Natural killer cell (primary cell): ENCODE measurements around the gene CREB5. TPM values are rescaled to one million over a fixed set of nuclear protein-coding genes. Genes with fewer than 3 reads are reported as not detected.

Source experiments
- ATAC-seq, 3 donors: fragments of 150-1000 bp in 2 of 3; fragments of 200-7000 bp in 1 of 3; cut with Tn5 transposase; 1 replicate in 1 of 3; 2 replicates in 2 of 3; pipeline ENCODE4 v1.10.0; 2021; ENCODE audit warnings: mild to moderate bottlenecking in 2 of 3, moderate library complexity in 2 of 3
- DNase-seq, 2 donors: peaks; one replicate each; pipeline versions ENCODE4 v3.0.0 to v3.0.0-alpha.2; 2013 to 2021; ENCODE audit warnings: mixed read lengths in 1 of 2
- H3K27ac ChIP-seq: one replicate; pipeline ENCODE4 v1.5.1; 2013; ENCODE audit warnings: mild to moderate bottlenecking, low read length
- H3K27me3 ChIP-seq: one replicate; pipeline ENCODE4 v1.6.1; 2013; ENCODE audit warnings: low read length; ENCODE audit not compliant: control insufficient read depth, insufficient read depth
- H3K36me3 ChIP-seq: one replicate; pipeline ENCODE4 v1.6.1; 2013; ENCODE audit warnings: low read length; ENCODE audit not compliant: control insufficient read depth, insufficient read depth
- H3K4me1 ChIP-seq: one replicate; pipeline ENCODE4 v1.6.1; 2013; ENCODE audit warnings: low read length; ENCODE audit not compliant: control insufficient read depth, insufficient read depth
- H3K4me3 ChIP-seq: one replicate; pipeline ENCODE4 v1.5.1; 2013; ENCODE audit warnings: low read length
- H3K9me3 ChIP-seq: one replicate; pipeline ENCODE4 v1.6.1; 2013; ENCODE audit warnings: low read length; ENCODE audit not compliant: control insufficient read depth, insufficient read depth
- H3K27ac Mint-ChIP-seq, 2 donors: one replicate each; pipeline ENCODE4 v1.8.0; 2022; ENCODE audit warnings: mild to moderate bottlenecking in 2 of 2, mixed read lengths in 2 of 2, moderate library complexity in 1 of 2
- H3K27me3 Mint-ChIP-seq, 2 donors: one replicate each; pipeline ENCODE4 v1.8.0; 2022; ENCODE audit warnings: low read depth in 2 of 2, mixed read lengths in 2 of 2
- H3K36me3 Mint-ChIP-seq: one replicate; pipeline ENCODE4 v1.8.0; 2022; ENCODE audit warnings: mixed read lengths
- H3K4me1 Mint-ChIP-seq, 2 donors: one replicate each; pipeline ENCODE4 v1.8.0; 2022; ENCODE audit warnings: mixed read lengths in 2 of 2
- H3K4me3 Mint-ChIP-seq: one replicate; pipeline ENCODE4 v1.8.0; 2022; ENCODE audit warnings: mild to moderate bottlenecking, moderate library complexity, mixed read lengths
- H3K9me3 Mint-ChIP-seq, 2 donors: one replicate each; pipeline ENCODE4 v1.8.0; 2022; ENCODE audit warnings: mixed read lengths in 2 of 2
- CTCF ChIP-seq: fragments of 200-600 bp; IDR thresholded peaks from one replicate; pipeline ENCODE4 v1.8.0; 2022; ENCODE audit warnings: antibody characterized with exemption
- WGBS: methylation state at CpG from one replicate; pipeline ENCODE4 v1.1.7; 2013; ENCODE audit warnings: missing lambda C conversion rate; ENCODE audit not compliant: insufficient coverage; 5-methylcytosine and 5-hydroxymethylcytosine counted together
- intact Hi-C: fragments of 100-400 bp; cut with micrococcal nuclease; formaldehyde crosslinking; loops from one replicate; pipeline ENCODE4 v1.14.2; 2022
- total RNA-seq, 4 donors: library from RNA; stranded (reverse); fragments of 120-200 nt in 1 of 4; gene quantifications; one replicate each; pipeline versions ENCODE4 v1.2.3 to v1.2.4, GENCODE V29; 2013 to 2022

The CREB5 gene
- total RNA-seq, 3 donors from 2014 or later (not counting 1 experiment from before 2014, with no cell fraction given) = 0.52 to 7.0 (median 0.89) TPM

DNA sequence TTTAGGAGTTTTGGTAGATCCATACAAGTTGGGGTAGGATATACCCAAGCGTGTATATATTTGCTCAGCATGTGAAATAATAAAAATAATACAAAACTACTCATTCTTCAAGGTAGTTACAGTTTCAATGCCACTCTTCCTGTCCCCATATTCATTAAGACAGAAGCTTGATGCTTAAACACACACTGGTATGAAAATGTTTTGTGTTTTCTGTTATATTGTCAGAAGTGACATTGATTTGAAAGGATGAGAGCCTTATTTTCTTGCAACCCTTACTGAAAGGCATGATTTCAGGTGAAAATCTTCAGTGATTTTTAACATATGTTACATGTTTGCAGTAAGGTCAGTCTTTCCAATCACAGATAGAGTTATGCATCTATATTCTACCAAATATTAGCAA is 312.2 kb downstream of the CREB5 start:
- H3K36me3 ChIP-seq = no peaks in the 10 kb centered on the region
- no peaks in the 10 kb centered on the region for H3K9me3 ChIP-seq
- no peak overlapping the region for H3K4me3 Mint-ChIP-seq
- H3K27ac ChIP-seq = no peak overlapping the region
- no peak overlapping the region for H3K4me3 ChIP-seq
- DNase-seq (no peak), ATAC-seq (no peak)
- no peaks in the 10 kb centered on the region for H3K36me3 Mint-ChIP-seq
- H3K4me1 Mint-ChIP-seq = no peaks in the 10 kb centered on the region
- no peaks in the 10 kb centered on the region for H3K4me1 ChIP-seq
- peaks cover 0 to 8% of the 10 kb centered on the region in 2 donors for H3K27me3 Mint-ChIP-seq
- intact Hi-C loops = no loop called here
- no CpG with 5 or more reads among the region's 1 CpG for WGBS
- H3K27me3 ChIP-seq = no peaks in the 10 kb centered on the region
- no peak for TF ChIP-seq CTCF
- H3K9me3 Mint-ChIP-seq = no peaks in the 10 kb centered on the region
- H3K27ac Mint-ChIP-seq = no peak overlapping the region

DNA sequence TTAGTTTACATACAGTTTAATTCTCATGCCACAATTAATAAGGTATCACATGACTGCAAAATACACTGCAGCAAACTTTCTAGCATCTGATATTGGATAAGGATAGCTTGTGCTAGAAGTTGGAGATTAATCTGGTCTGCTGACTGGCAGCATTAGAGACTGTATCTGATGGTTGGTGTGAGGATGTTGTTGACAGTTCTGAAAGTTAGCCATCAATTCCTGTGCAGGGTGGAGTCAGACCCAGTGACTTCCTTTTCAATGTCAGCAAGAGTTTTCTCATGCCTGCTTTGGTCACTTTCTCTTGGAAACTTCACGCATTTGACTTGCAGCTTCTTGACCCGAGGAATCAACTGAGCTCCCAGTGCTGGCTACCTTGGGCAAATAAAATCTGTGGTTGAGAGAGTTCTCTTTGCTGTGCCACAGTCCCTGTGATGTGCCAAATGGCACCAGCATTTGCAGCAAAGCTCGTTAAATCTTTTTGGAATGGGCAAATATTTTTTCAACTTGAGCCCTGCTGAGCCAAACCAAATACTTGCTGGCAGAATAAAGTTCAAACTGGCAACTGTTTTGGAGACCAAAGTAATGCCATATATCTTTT is 312.8 kb downstream of the CREB5 start:
- Histone ChIP-seq H3K4me1 (no peaks in the 10 kb centered on the region), H3K9me3 (no peaks in the 10 kb centered on the region), H3K36me3 (no peaks in the 10 kb centered on the region), H3K27me3 (no peaks in the 10 kb centered on the region), H3K27ac (no peak overlapping the region), H3K4me3 (no peak overlapping the region)
- WGBS = 57% methylated on average over 3 of the region's 3 CpGs
- Mint-ChIP-seq H3K9me3 (no peaks in the 10 kb centered on the region), H3K4me3 (no peak overlapping the region), H3K27ac (no peak overlapping the region), H3K36me3 (no peaks in the 10 kb centered on the region), H3K4me1 (no peaks in the 10 kb centered on the region), H3K27me3 (peaks cover 0 to 8% of the 10 kb centered on the region in 2 donors)
- no peak for TF ChIP-seq CTCF
- intact Hi-C loops = no loop called here
- ATAC-seq (no peak), DNase-seq (no peak)

DNA sequence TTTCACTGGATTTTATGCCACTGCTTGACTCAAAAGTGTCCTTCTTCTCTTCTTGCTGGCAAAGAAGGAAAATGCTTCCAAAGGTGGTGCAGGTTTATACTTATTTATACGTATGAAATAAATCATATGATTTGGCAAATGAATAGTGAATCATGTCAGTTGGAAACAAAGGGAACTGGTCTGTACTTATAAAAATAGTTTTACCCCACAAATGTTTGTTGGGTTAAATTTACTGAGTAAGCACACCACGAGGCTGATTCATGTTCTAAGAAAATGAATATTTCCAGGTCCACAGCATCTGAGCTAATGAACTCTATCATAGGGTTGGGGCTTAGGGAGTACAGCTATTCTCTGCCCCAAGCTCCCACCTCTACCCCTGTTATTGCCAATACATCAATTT is 313.6 kb downstream of the CREB5 start:
- H3K4me1 ChIP-seq = no peaks in the 10 kb centered on the region
- no peaks in the 10 kb centered on the region for H3K36me3 Mint-ChIP-seq
- DNase-seq (no peak), ATAC-seq (no peak)
- H3K27me3 Mint-ChIP-seq = peaks cover 0 to 8% of the 10 kb centered on the region in 2 donors
- H3K27ac ChIP-seq = no peak overlapping the region
- H3K36me3 ChIP-seq = no peaks in the 10 kb centered on the region
- H3K4me1 Mint-ChIP-seq = no peaks in the 10 kb centered on the region
- no CpG with 5 or more reads among the region's 2 CpGs for WGBS
- H3K4me3 ChIP-seq = no peak overlapping the region
- no peak overlapping the region for H3K27ac Mint-ChIP-seq
- H3K4me3 Mint-ChIP-seq = no peak overlapping the region
- intact Hi-C loops = no loop called here
- no peaks in the 10 kb centered on the region for H3K9me3 Mint-ChIP-seq
- H3K27me3 ChIP-seq = no peaks in the 10 kb centered on the region
- H3K9me3 ChIP-seq = no peaks in the 10 kb centered on the region
- TF ChIP-seq CTCF = no peak

DNA sequence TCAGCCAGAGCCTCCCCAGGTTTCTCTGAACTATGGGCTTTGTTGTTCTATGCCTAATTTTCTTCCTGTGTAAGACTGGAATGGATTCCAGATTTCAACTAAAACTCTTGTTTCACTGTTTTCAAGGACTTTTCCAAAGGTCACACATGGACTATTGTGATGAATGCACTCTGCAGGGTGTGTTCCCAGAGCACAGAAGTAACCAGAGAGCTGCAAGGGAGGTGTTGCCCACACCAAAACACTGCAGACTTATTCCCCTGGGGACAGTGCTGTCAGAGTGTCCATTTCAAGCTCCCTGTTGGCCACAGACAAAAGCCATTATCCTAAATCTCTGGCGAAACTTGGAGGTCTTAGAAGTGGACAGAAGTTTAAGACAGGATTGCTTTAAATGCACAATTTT is 314.2 kb downstream of the CREB5 start:
- no peaks in the 10 kb centered on the region for H3K4me1 ChIP-seq
- Mint-ChIP-seq H3K27me3 (peaks cover 0 to 8% of the 10 kb centered on the region in 2 donors), H3K9me3 (no peaks in the 10 kb centered on the region), H3K4me3 (no peak overlapping the region), H3K4me1 (no peaks in the 10 kb centered on the region), H3K27ac (no peak overlapping the region), H3K36me3 (no peaks in the 10 kb centered on the region)
- intact Hi-C loops = no loop called here
- no peak overlapping the region for H3K4me3 ChIP-seq
- DNase-seq (no peak), ATAC-seq (no peak)
- no peak overlapping the region for H3K27ac ChIP-seq
- no peaks in the 10 kb centered on the region for H3K27me3 ChIP-seq
- no peak for TF ChIP-seq CTCF
- H3K36me3 ChIP-seq = no peaks in the 10 kb centered on the region
- H3K9me3 ChIP-seq = no peaks in the 10 kb centered on the region
- 92% methylated on average over 1 of the region's 1 CpG for WGBS
